Fibroblast of pulmonary artery (primary cell): ENCODE measurements around the gene PTX3.
A peak's percentile ranks its signal among the peaks of the same experiment; 100 is the strongest.

Experiments
- DNase-seq: peaks from one replicate; pipeline ENCODE4 v3.0.0-alpha.2; 2010; ENCODE audit warnings: low read depth
- H3K4me3 ChIP-seq: replicated peaks from 2 replicates; pipeline ENCODE4 v1.5.1; 2011; ENCODE audit warnings: low read depth, mild to moderate bottlenecking, control low read depth, low read length, moderate library complexity
- CTCF ChIP-seq: IDR thresholded peaks from 2 replicates; pipeline ENCODE4 v1.5.1; 2011; ENCODE audit warnings: mild to moderate bottlenecking, control low read depth, low read length, inconsistent platforms; ENCODE audit errors: missing control alignments

The PTX3 gene

GRCh38 chr3:157417247-157417646, 19.4 kb upstream of the PTX3 start:
- no peak overlapping the region for H3K4me3 ChIP-seq
- TF ChIP-seq CTCF = no peak
- peak; percentile 35 for DNase-seq

GRCh38 chr3:157418104-157418503, 18.5 kb upstream of the PTX3 start:
- no peak for DNase-seq
- no peak overlapping the region for H3K4me3 ChIP-seq
- no peak for TF ChIP-seq CTCF

- TF ChIP-seq CTCF = no peak
- H3K4me3 ChIP-seq = no peak overlapping the region
- DNase-seq = no peak
These were observed 16.0 kb upstream of the PTX3 start for GRCh38 chr3:157420606-157421130.

DNA sequence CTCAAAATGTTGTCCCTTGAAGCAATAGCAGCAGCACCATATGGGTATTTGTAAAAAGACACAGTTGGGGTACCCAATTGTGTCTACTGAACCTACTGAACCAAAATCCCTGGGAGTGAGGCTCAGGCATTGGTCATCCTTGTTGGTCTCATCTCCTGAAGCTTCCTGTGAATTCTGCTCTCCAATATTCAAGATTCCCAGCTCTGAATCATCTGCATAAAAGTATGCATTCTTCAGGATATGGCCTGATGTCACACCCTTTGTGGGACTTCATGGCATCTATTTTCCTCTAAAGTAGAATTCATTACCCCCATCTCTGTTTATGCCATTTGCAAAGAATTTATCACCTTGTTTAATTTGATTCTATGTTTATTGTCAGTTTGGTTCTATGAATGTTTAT, 13.3 kb upstream of the PTX3 start:
- TF ChIP-seq CTCF = no peak
- peak; percentile 24 for DNase-seq
- H3K4me3 ChIP-seq = no peak overlapping the region

- no peak for DNase-seq
- H3K4me3 ChIP-seq = no peak overlapping the region
- no peak for TF ChIP-seq CTCF
These were observed 8.7 kb upstream of the PTX3 start for GRCh38 chr3:157427901-157428300.

- no peak for TF ChIP-seq CTCF
These were observed 7.8 kb upstream of the PTX3 start for GRCh38 chr3:157428853-157429252.

GRCh38 chr3:157429708-157430107, 6.9 kb upstream of the PTX3 start:
- TF ChIP-seq CTCF = no peak
- DNase-seq = peak; percentile 68
- H3K4me3 ChIP-seq = no peak overlapping the region

More at GRCh38 chr3:157428853-157429252, 7.8 kb upstream of the PTX3 start:
- H3K4me3 ChIP-seq = no peak overlapping the region
- no peak for DNase-seq
